ENCODE measurements around the gene STK26. TPM values are rescaled to one million over a fixed set of nuclear protein-coding genes. Genes with fewer than 3 reads are reported as not detected.

STK26 gene
- total and polyA plus RNA-seq, 2 donors (not counting 1 experiment from before 2014, with no cell fraction given) = 12.4 to 32.1 TPM

GRCh38 chrX:132023896-132024386 lies 839 bp downstream of the STK26 start:
- ChIA-PET POLR2A (interaction anchor here (1.4 kb wide), 1 partner anchor 193 kb away, joined by 6 read pairs; no protein-coding TSS in a partner anchor), CTCF (interaction anchor here (2.4 kb wide), 1 partner anchor 195 kb away, joined by 10 read pairs; the partner anchor contains the start of gene RAP2C)
- Histone ChIP-seq H3K9me3 (ENCODE audit: control extremely low read depth in 1 of 3, control insufficient read depth in 2 of 3, insufficient read depth in 1 of 3, low read length in 2 of 3) (peaks cover 0 to 3% (median 0%) of the 10 kb centered on the region in 3 donors), H3K79me2 (ENCODE audit: control insufficient read depth, insufficient read depth, low read length) (peaks cover 58% of the 10 kb centered on the region), H3K9ac (ENCODE audit: low read length) (peak overlapping the region; percentile 71), H3K4me3 (ENCODE audit: control extremely low read depth in 1 of 5, extremely low read depth in 1 of 5, insufficient read depth in 1 of 5, low read depth in 2 of 5, low read length in 4 of 5) (peak overlapping the region; percentile 64 to 81 (median 75)), H4K20me1 (ENCODE audit: control insufficient read depth, insufficient read depth, low read length, poor library complexity, severe bottlenecking) (no peaks in the 10 kb centered on the region), H2AFZ (ENCODE audit: insufficient read depth, low read depth, low read length, poor library complexity, severe bottlenecking) (peak overlapping the region; percentile 70), H3K36me3 (replicated peaks in 1 of 2; ENCODE audit: control extremely low read depth in 1 of 2, control insufficient read depth in 1 of 2, extremely low read depth in 1 of 2, insufficient read depth in 2 of 2, low read length in 1 of 2) (no peaks in the 10 kb centered on the region), H3K27ac (ENCODE audit: low read length in 2 of 2) (peak overlapping the region; percentile 66 to 77), H3K4me2 (replicated peaks; ENCODE audit: low read depth, low read length, poor library complexity, severe bottlenecking) (peak overlapping the region; percentile 88), H3K27me3 (replicated peaks in 1 of 4; ENCODE audit: control extremely low read depth in 1 of 4, control insufficient read depth in 3 of 4, insufficient read depth in 4 of 4, low read length in 3 of 4) (no peaks in the 10 kb centered on the region), H3K4me1 (ENCODE audit: control insufficient read depth in 2 of 2, insufficient read depth in 2 of 2, low read length in 2 of 2) (peaks cover 13 to 19% of the 10 kb centered on the region in 2 donors)
- peak; percentile 7 for ATAC-seq (ENCODE audit: low read depth)
- Mint-ChIP-seq H3K27ac (peak overlapping the region; percentile 91), H3K4me1 (peaks cover 38% of the 10 kb centered on the region), H3K4me3 (peak overlapping the region; percentile 96), H3K9me3 (ENCODE audit: insufficient read depth) (no peaks in the 10 kb centered on the region), H3K27me3 (no peaks in the 10 kb centered on the region)
- intact Hi-C loops (cut with micrococcal nuclease) = loop anchor here (2.0 to 5.0 kb wide), 2 partner anchors 33 to 195 kb away; partner anchors contain the start of gene RAP2C
- no peak for TF ChIP-seq CTCF (IDR thresholded peaks at IDR 0.05)
- TF ChIP-seq EZH2 (IDR thresholded peaks at IDR 0.05; ENCODE audit: borderline replicate concordance, insufficient read depth, low read depth, low read length, poor library complexity, severe bottlenecking) = no peak
- 0% methylated on average over 1 of the region's 16 CpGs for WGBS (ENCODE audit: insufficient coverage)
- peak; percentile 59 for DNase-seq

GRCh38 chrX:132025041-132025440 lies 1.9 kb downstream of the STK26 start:
- intact Hi-C loops (cut with micrococcal nuclease) = no loop called here
- CTCF ChIA-PET = interaction anchor here (0.7 kb wide), 1 partner anchor 8 kb away, joined by 3 read pairs; no protein-coding TSS in a partner anchor
- ATAC-seq (ENCODE audit: low read depth) = no peak

More at GRCh38 chrX:132025041-132025440, 1.9 kb downstream of the STK26 start:
- Mint-ChIP-seq H3K9me3 (ENCODE audit: insufficient read depth) (no peaks in the 10 kb centered on the region), H3K4me3 (peak overlapping the region; percentile 80), H3K27me3 (no peaks in the 10 kb centered on the region), H3K27ac (peak overlapping the region; percentile 37), H3K4me1 (peaks cover 46% of the 10 kb centered on the region)
- peaks cover 21 to 24% of the 10 kb centered on the region in 2 donors for H3K4me1 ChIP-seq (ENCODE audit: control insufficient read depth in 2 of 2, insufficient read depth in 2 of 2, low read length in 2 of 2)
- peaks cover 0 to 3% (median 0%) of the 10 kb centered on the region in 3 donors for H3K9me3 ChIP-seq (ENCODE audit: control extremely low read depth in 1 of 3, control insufficient read depth in 2 of 3, insufficient read depth in 1 of 3, low read length in 2 of 3)
- peak overlapping the region; percentile 88 for H3K4me2 ChIP-seq (replicated peaks; ENCODE audit: low read depth, low read length, poor library complexity, severe bottlenecking)
- peaks cover 67% of the 10 kb centered on the region for H3K79me2 ChIP-seq (ENCODE audit: control insufficient read depth, insufficient read depth, low read length)
- peak overlapping the region; percentile 24 for H3K9ac ChIP-seq (ENCODE audit: low read length)
- WGBS (ENCODE audit: insufficient coverage) = 16% methylated on average over 6 of the region's 8 CpGs
- peaks cover 0 to 2% of the 10 kb centered on the region in 2 experiments for H3K36me3 ChIP-seq (replicated peaks in 1 of 2; ENCODE audit: control extremely low read depth in 1 of 2, control insufficient read depth in 1 of 2, extremely low read depth in 1 of 2, insufficient read depth in 2 of 2, low read length in 1 of 2)
- H4K20me1 ChIP-seq (ENCODE audit: control insufficient read depth, insufficient read depth, low read length, poor library complexity, severe bottlenecking) = peaks cover 6% of the 10 kb centered on the region
- no peak overlapping the region for H3K27ac ChIP-seq (ENCODE audit: low read length in 2 of 2)
- H3K4me3 ChIP-seq (ENCODE audit: control extremely low read depth in 1 of 5, extremely low read depth in 1 of 5, insufficient read depth in 1 of 5, low read depth in 2 of 5, low read length in 4 of 5) = peak overlapping the region in 3 of 5 experiments; percentile 5 to 81 (median 18)
- no peak for TF ChIP-seq EZH2 (IDR thresholded peaks at IDR 0.05; ENCODE audit: borderline replicate concordance, insufficient read depth, low read depth, low read length, poor library complexity, severe bottlenecking)
- H3K27me3 ChIP-seq (replicated peaks in 1 of 4; ENCODE audit: control extremely low read depth in 1 of 4, control insufficient read depth in 3 of 4, insufficient read depth in 4 of 4, low read length in 3 of 4) = no peaks in the 10 kb centered on the region
- H2AFZ ChIP-seq (ENCODE audit: insufficient read depth, low read depth, low read length, poor library complexity, severe bottlenecking) = no peak overlapping the region
- DNase-seq = peak; percentile 4
- POLR2A ChIA-PET = no interaction called here
